KOPT-K1 (cell line): Measurements from ENCODE around the gene AK9.
"Not testable (repeated sequence)": the region's sequence is repeated elsewhere in the genome, so short reads cannot be mapped to it uniquely, and the experiment has no call there.

Experiments used
- H3K27ac ChIP-seq: fragments of 200-600 bp; sonication (generic); 2 replicates; pipeline ENCODE4 v1.5.1; 2016; ENCODE audit warnings: antibody characterized with exemption, mild to moderate bottlenecking, low read depth, low read length; ENCODE audit not compliant: poor library complexity, severe bottlenecking
- H3K36me3 ChIP-seq: fragments of 200-600 bp; sonication (generic); 2 replicates; pipeline ENCODE4 v1.5.1; 2017; ENCODE audit warnings: antibody characterized with exemption, mild to moderate bottlenecking, low read length, moderate library complexity; ENCODE audit not compliant: insufficient read depth
- H3K9me3 ChIP-seq: fragments of 200-600 bp; sonication (generic); 2 replicates; pipeline ENCODE4 v1.5.1; 2017; ENCODE audit warnings: antibody characterized with exemption, low read length, mild to moderate bottlenecking; ENCODE audit not compliant: insufficient read depth, poor library complexity, severe bottlenecking

Gene AK9

GRCh38 chr6:109623288-109623687 lies 67.7 kb downstream of the AK9 start:
- H3K36me3 ChIP-seq: no peaks in the 10 kb centered on the region
- no peak overlapping the region for H3K27ac ChIP-seq
- no peaks in the 10 kb centered on the region for H3K9me3 ChIP-seq

- no peaks in the 10 kb centered on the region for H3K36me3 ChIP-seq
- no peak overlapping the region for H3K27ac ChIP-seq
- H3K9me3 ChIP-seq: peaks cover 5% of the 10 kb centered on the region
Measured at GRCh38 chr6:109612268-109612667, 78.7 kb downstream of the AK9 start.

GRCh38 chr6:109611502-109611901 lies 79.5 kb downstream of the AK9 start:
- Histone ChIP-seq H3K27ac (no peak overlapping the region), H3K36me3 (no peaks in the 10 kb centered on the region), H3K9me3 (peaks cover 5% of the 10 kb centered on the region)

- peaks cover 5% of the 10 kb centered on the region for H3K9me3 ChIP-seq
- H3K36me3 ChIP-seq: no peaks in the 10 kb centered on the region
- H3K27ac ChIP-seq: peak overlapping the region; percentile 44
Measured at GRCh38 chr6:109610590-109610989, 80.4 kb downstream of the AK9 start.

GRCh38 chr6:109609737-109610136 lies 81.3 kb downstream of the AK9 start:
- H3K36me3 ChIP-seq: no peaks in the 10 kb centered on the region
- H3K27ac ChIP-seq: no peak overlapping the region
- H3K9me3 ChIP-seq: peaks cover 5% of the 10 kb centered on the region

GRCh38 chr6:109606359-109606758 lies 84.6 kb downstream of the AK9 start:
- H3K9me3 ChIP-seq: peaks cover 2% of the 10 kb centered on the region

GRCh38 chr6:109595998-109596397 lies 95.0 kb downstream of the AK9 start:
- H3K9me3 ChIP-seq: peaks cover 19% of the 10 kb centered on the region
- peak overlapping the region; percentile 8 for H3K27ac ChIP-seq
- no peaks in the 10 kb centered on the region for H3K36me3 ChIP-seq

More at GRCh38 chr6:109606359-109606758, 84.6 kb downstream of the AK9 start:
- Histone ChIP-seq H3K27ac (peak overlapping the region; percentile 33), H3K36me3 (no peaks in the 10 kb centered on the region)

GRCh38 chr6:109580519-109580918 lies 110.5 kb downstream of the AK9 start:
- H3K27ac ChIP-seq: no peak overlapping the region
- no peaks in the 10 kb centered on the region for H3K36me3 ChIP-seq
- H3K9me3 ChIP-seq: no peaks in the 10 kb centered on the region

GRCh38 chr6:109579361-109579760 lies 111.6 kb downstream of the AK9 start:
- Histone ChIP-seq H3K27ac (no peak overlapping the region), H3K36me3 (no peaks in the 10 kb centered on the region), H3K9me3 (no peaks in the 10 kb centered on the region)

- H3K27ac ChIP-seq, H3K9me3 ChIP-seq, H3K36me3 ChIP-seq: not testable (repeated sequence)
Measured at GRCh38 chr6:109569901-109570300, 121.1 kb downstream of the AK9 start.

GRCh38 chr6:109561844-109562243 lies 129.2 kb downstream of the AK9 start:
- Histone ChIP-seq H3K27ac (no peak overlapping the region), H3K9me3 (no peaks in the 10 kb centered on the region)

GRCh38 chr6:109531446-109531845 lies 159.6 kb downstream of the AK9 start:
- H3K9me3 ChIP-seq: no peaks in the 10 kb centered on the region
- H3K36me3 ChIP-seq: no peaks in the 10 kb centered on the region
- no peak overlapping the region for H3K27ac ChIP-seq

More at GRCh38 chr6:109561844-109562243, 129.2 kb downstream of the AK9 start:
- no peaks in the 10 kb centered on the region for H3K36me3 ChIP-seq

- Histone ChIP-seq H3K36me3 (no peaks in the 10 kb centered on the region), H3K9me3 (peaks cover 12% of the 10 kb centered on the region), H3K27ac (no peak overlapping the region)
Measured at GRCh38 chr6:109527989-109528388, 163.0 kb downstream of the AK9 start.

GRCh38 chr6:109526905-109527628 lies 163.9 kb downstream of the AK9 start:
- Histone ChIP-seq H3K9me3 (peaks cover 12% of the 10 kb centered on the region), H3K36me3 (no peaks in the 10 kb centered on the region), H3K27ac (no peak overlapping the region)

- Histone ChIP-seq H3K9me3 (peaks cover 25% of the 10 kb centered on the region), H3K27ac (no peak overlapping the region), H3K36me3 (no peaks in the 10 kb centered on the region)
Measured at GRCh38 chr6:109524129-109524528, 166.9 kb downstream of the AK9 start.

GRCh38 chr6:109523478-109523877 lies 167.5 kb downstream of the AK9 start:
- Histone ChIP-seq H3K36me3 (no peaks in the 10 kb centered on the region), H3K27ac (no peak overlapping the region), H3K9me3 (peaks cover 28% of the 10 kb centered on the region)
